ENCODE measurements around the gene A4GNT. TPM values are rescaled to one million over a fixed set of nuclear protein-coding genes. Genes with fewer than 3 reads are reported as not detected.
"Not testable (repeated sequence)": the region's sequence is repeated elsewhere in the genome, so short reads cannot be mapped to it uniquely, and the experiment has no call there.

The A4GNT gene
- total RNA-seq, 1 donor from 2014 or later, result not detected

GRCh38 chr3:138097192-138098172, 34.7 kb downstream of the A4GNT start:
- H3K4me1 Mint-ChIP-seq, result no peaks in the 10 kb centered on the region
- ATAC-seq (ENCODE audit: low read depth), result no peak
- no peaks in the 10 kb centered on the region for H3K36me3 Mint-ChIP-seq (ENCODE audit: low read depth)
- no peak overlapping the region for H3K4me3 Mint-ChIP-seq
- DNase-seq, result no peak
- CTCF ChIA-PET, result interaction anchor here (1.6 kb wide), 1 partner anchor 18 kb away, joined by 4 read pairs; the partner anchor contains the start of gene DZIP1L
- H3K9me3 Mint-ChIP-seq, result no peaks in the 10 kb centered on the region
- intact Hi-C loops (cut with micrococcal nuclease), result no loop called here
- POLR2A ChIA-PET, result no interaction called here
- H3K27ac Mint-ChIP-seq, result no peak overlapping the region
- peaks cover 6% of the 10 kb centered on the region for H3K27me3 Mint-ChIP-seq
- TF ChIP-seq, protein P1, sequence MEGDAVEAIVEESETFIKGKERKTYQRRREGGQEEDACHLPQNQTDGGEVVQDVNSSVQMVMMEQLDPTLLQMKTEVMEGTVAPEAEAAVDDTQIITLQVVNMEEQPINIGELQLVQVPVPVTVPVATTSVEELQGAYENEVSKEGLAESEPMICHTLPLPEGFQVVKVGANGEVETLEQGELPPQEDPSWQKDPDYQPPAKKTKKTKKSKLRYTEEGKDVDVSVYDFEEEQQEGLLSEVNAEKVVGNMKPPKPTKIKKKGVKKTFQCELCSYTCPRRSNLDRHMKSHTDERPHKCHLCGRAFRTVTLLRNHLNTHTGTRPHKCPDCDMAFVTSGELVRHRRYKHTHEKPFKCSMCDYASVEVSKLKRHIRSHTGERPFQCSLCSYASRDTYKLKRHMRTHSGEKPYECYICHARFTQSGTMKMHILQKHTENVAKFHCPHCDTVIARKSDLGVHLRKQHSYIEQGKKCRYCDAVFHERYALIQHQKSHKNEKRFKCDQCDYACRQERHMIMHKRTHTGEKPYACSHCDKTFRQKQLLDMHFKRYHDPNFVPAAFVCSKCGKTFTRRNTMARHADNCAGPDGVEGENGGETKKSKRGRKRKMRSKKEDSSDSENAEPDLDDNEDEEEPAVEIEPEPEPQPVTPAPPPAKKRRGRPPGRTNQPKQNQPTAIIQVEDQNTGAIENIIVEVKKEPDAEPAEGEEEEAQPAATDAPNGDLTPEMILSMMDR (IDR thresholded peaks at IDR 0.05), result no peak

GRCh38 chr3:138093721-138094120, 38.5 kb downstream of the A4GNT start:
- DNase-seq, result no peak
- H3K4me1 Mint-ChIP-seq, result no peaks in the 10 kb centered on the region
- ATAC-seq (ENCODE audit: low read depth), result no peak
- H3K4me3 Mint-ChIP-seq, result no peak overlapping the region
- POLR2A ChIA-PET, result no interaction called here
- peaks cover 8% of the 10 kb centered on the region for H3K27me3 Mint-ChIP-seq
- no peaks in the 10 kb centered on the region for H3K9me3 Mint-ChIP-seq
- intact Hi-C loops (cut with micrococcal nuclease), result no loop called here
- no peak overlapping the region for H3K27ac Mint-ChIP-seq
- no peaks in the 10 kb centered on the region for H3K36me3 Mint-ChIP-seq (ENCODE audit: low read depth)
- CTCF ChIA-PET, result interaction anchor here (1.5 kb wide), 1 partner anchor 25 kb away, joined by 3 read pairs; no protein-coding TSS in a partner anchor
- TF ChIP-seq, protein P1 (IDR thresholded peaks at IDR 0.05), result no peak

DNA sequence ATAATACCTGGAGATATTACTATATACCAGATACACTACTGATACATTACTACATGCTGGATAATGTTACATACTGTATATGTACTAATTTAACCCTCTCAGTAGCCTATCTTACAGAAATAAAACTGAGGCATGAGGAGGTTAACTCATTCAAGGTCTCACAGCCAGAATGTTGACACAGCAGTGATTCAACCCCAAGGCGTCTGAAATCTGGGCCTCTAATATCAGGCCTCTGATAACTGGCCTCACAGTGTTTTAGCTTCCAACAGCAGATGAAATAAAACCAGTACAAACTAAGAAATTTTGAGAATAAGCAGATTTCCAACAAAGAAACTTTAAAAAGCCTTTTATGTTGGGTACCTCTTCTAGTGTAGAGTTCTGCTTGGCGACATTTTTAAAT, 40.2 kb downstream of the A4GNT start:
- no peak overlapping the region for H3K27ac Mint-ChIP-seq
- no peaks in the 10 kb centered on the region for H3K4me1 Mint-ChIP-seq
- no peaks in the 10 kb centered on the region for H3K36me3 Mint-ChIP-seq (ENCODE audit: low read depth)
- POLR2A ChIA-PET, result no interaction called here
- H3K4me3 Mint-ChIP-seq, result no peak overlapping the region
- ATAC-seq (ENCODE audit: low read depth) (no peak), DNase-seq (no peak)
- intact Hi-C loops (cut with micrococcal nuclease), result no loop called here
- H3K9me3 Mint-ChIP-seq, result no peaks in the 10 kb centered on the region
- TF ChIP-seq, protein P1 (IDR thresholded peaks at IDR 0.05), result no peak
- CTCF ChIA-PET, result no interaction called here
- H3K27me3 Mint-ChIP-seq, result peaks cover 8% of the 10 kb centered on the region

DNA sequence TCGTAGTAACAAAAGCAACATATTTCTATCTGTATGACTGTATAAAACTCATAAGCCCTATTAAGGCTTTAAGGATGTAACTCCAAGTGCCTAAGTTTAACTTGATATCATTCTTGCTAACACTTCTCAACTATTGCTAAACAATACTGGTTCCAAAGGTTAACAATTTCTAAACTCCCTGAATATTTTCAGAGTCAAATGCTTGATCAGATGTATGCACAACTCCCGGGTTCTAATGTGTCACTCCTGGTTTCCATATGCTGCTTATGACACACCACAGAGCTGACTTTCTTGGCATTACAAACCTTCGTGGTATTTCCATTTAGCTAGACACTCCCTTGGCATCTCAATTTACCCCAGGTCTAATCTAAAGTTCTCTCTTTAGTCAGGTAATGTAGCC, 43.1 kb downstream of the A4GNT start:
- ChIA-PET CTCF (no interaction called here), POLR2A (no interaction called here)
- no peaks in the 10 kb centered on the region for H3K9me3 Mint-ChIP-seq
- no peak overlapping the region for H3K4me3 Mint-ChIP-seq
- H3K27ac Mint-ChIP-seq, result no peak overlapping the region
- intact Hi-C loops (cut with micrococcal nuclease), result no loop called here
- H3K27me3 Mint-ChIP-seq, result peaks cover 5% of the 10 kb centered on the region
- TF ChIP-seq, protein P1 (IDR thresholded peaks at IDR 0.05), result no peak
- H3K4me1 Mint-ChIP-seq, result no peaks in the 10 kb centered on the region
- no peak for ATAC-seq (ENCODE audit: low read depth)
- no peak for DNase-seq
- H3K36me3 Mint-ChIP-seq (ENCODE audit: low read depth), result no peaks in the 10 kb centered on the region

- H3K27ac Mint-ChIP-seq; H3K9me3 Mint-ChIP-seq; H3K4me1 Mint-ChIP-seq; ATAC-seq (ENCODE audit: low read depth); intact Hi-C loops (cut with micrococcal nuclease); POLR2A ChIA-PET; DNase-seq; CTCF ChIA-PET; H3K4me3 Mint-ChIP-seq; H3K36me3 Mint-ChIP-seq (ENCODE audit: low read depth): not testable (repeated sequence)
- H3K27me3 Mint-ChIP-seq, result peaks cover 18% of the 10 kb centered on the region
Observed at GRCh38 chr3:138085745-138086144, 46.4 kb downstream of the A4GNT start.
